Measurements from ENCODE around the gene PACRG. TPM values are rescaled to one million over a fixed set of nuclear protein-coding genes. Genes with fewer than 3 reads are reported as not detected.

Gene PACRG
- total RNA-seq, 1 experiment from 2014 or later: 0.26 TPM

GRCh38 chr6:162856885-162857284, 129.1 kb downstream of the PACRG start:
- H3K27me3 ChIP-seq (ENCODE audit: insufficient read depth, low read length): no peaks in the 10 kb centered on the region
- no peak overlapping the region for H3T11ph ChIP-seq (ENCODE audit: low read length)
- H3K18ac ChIP-seq (ENCODE audit: insufficient read length, low read depth, low read length): no peak overlapping the region
- no peak overlapping the region for H4K91ac ChIP-seq (ENCODE audit: insufficient read length, low read depth, low read length)
- H4K5ac ChIP-seq (ENCODE audit: insufficient read length, low read depth, low read length): no peak overlapping the region
- H3K23ac ChIP-seq (ENCODE audit: insufficient read length, low read depth, low read length): no peak overlapping the region
- Mint-ChIP-seq H3K9me3 (peaks cover 0 to 8% of the 10 kb centered on the region in 2 experiments; a peak in 4 of 5 replicates), H3K4me3 (peak overlapping the region; percentile 56 to 69), H3K4me1 (peaks cover 44 to 50% of the 10 kb centered on the region in 2 experiments), H3K27me3 (ENCODE audit: low read depth) (no peaks in the 10 kb centered on the region; the same call in 1 of the 2 replicates), H3K27ac (peak overlapping the region; percentile 95 to 97 (median 96)), H3K36me3 (ENCODE audit: insufficient read depth in 1 of 3, low read depth in 3 of 3) (peaks cover 0 to 15% (median 9%) of the 10 kb centered on the region in 3 experiments; a peak in 5 of 7 replicates)
- H2BK120ac ChIP-seq (ENCODE audit: low read depth, low read length, poor library complexity, severe bottlenecking): no peak overlapping the region
- no CpG with 5 or more reads among the region's 7 CpGs for WGBS (ENCODE audit: extremely low coverage, insufficient read length, low lambda C conversion rate)
- H3K4ac ChIP-seq (ENCODE audit: low read depth, low read length): no peak overlapping the region
- no peak overlapping the region for H2BK20ac ChIP-seq (ENCODE audit: low read depth, low read length, poor library complexity, severe bottlenecking)
- H3K4me2 ChIP-seq (ENCODE audit: insufficient read depth, insufficient read length, low read length): peak overlapping the region; percentile 67
- no peak overlapping the region for H2BK15ac ChIP-seq (ENCODE audit: low read depth, low read length)
- H2BK5ac ChIP-seq (ENCODE audit: insufficient read length, low read length): no peak overlapping the region
- H2AK5ac ChIP-seq (ENCODE audit: insufficient read length, low read length): no peak overlapping the region
- no peaks in the 10 kb centered on the region for H4K20me1 ChIP-seq (ENCODE audit: control insufficient read depth, insufficient read depth, insufficient read length)
- no peak overlapping the region for H3K14ac ChIP-seq (ENCODE audit: insufficient read depth, low read length)
- no peaks in the 10 kb centered on the region for H3K9me3 ChIP-seq (ENCODE audit: control insufficient read depth, low read depth, low read length)
- H3K79me1 ChIP-seq (ENCODE audit: insufficient read depth, low read depth, low read length, poor library complexity, severe bottlenecking): no peaks in the 10 kb centered on the region
- H3K79me2 ChIP-seq (ENCODE audit: insufficient read depth, low read length): no peaks in the 10 kb centered on the region
- H3K56ac ChIP-seq (ENCODE audit: insufficient read length, low read depth, low read length): no peak overlapping the region
- H3K4me1 ChIP-seq (ENCODE audit: insufficient read depth, low read length): no peaks in the 10 kb centered on the region; the same call in 1 of the 2 replicates
- H2BK12ac ChIP-seq (ENCODE audit: insufficient read length, low read depth, low read length): no peak overlapping the region
- no peak overlapping the region for H4K8ac ChIP-seq (replicated peaks; ENCODE audit: insufficient read length, low read depth, low read length)
- no peaks in the 10 kb centered on the region for H3K23me2 ChIP-seq (ENCODE audit: insufficient read length, low read depth, low read length, poor library complexity, severe bottlenecking)
- H3K27ac ChIP-seq (ENCODE audit: insufficient read length, low read depth, low read length): peak overlapping the region; percentile 87
- TF ChIP-seq CTCF (conservative IDR thresholded peaks at IDR 0.05): peak; percentile 75
- peak; percentile 77 for DNase-seq
- no peak overlapping the region for H3K9ac ChIP-seq (ENCODE audit: extremely low read depth, insufficient read length, low read length)
- H2AFZ ChIP-seq (ENCODE audit: low read length): no peak overlapping the region
